CD4-positive, alpha-beta T cell (primary cell): Measurements from ENCODE around the gene LRRC49. TPM values are rescaled to one million over a fixed set of nuclear protein-coding genes. Genes with fewer than 3 reads are reported as not detected.

Source experiments
- ATAC-seq: fragments of 200-7000 bp; cut with Tn5 transposase; one replicate; pipeline ENCODE4 v1.10.0; 2022; ENCODE audit warnings: mild to moderate bottlenecking; ENCODE audit not compliant: poor library complexity
- CTCF ChIA-PET: fragments of 350-600 bp; sonication (Branson Sonifier 250); formaldehyde crosslinking; loops from one replicate; lab custom pipeline; 2021; ENCODE audit warnings: antibody characterized with exemption, inconsistent platforms; lab: Charles Lee
- POLR2A ChIA-PET: fragments of 350-600 bp; sonication (Branson Sonifier 250); formaldehyde crosslinking; loops from one replicate; lab custom pipeline; 2021; ENCODE audit warnings: antibody characterized with exemption, inconsistent platforms; lab: Charles Lee
- DNase-seq, 14 experiments: peaks; one replicate each; pipeline ENCODE4 v3.0.0-alpha.2; 2013 to 2020; ENCODE audit warnings: mixed read lengths in 2 of 14
- H3K27ac ChIP-seq, 2 donors: one replicate each; pipeline versions ENCODE4 v1.5.1 to v1.7.0; 2013; ENCODE audit warnings: low read length in 2 of 2, low read depth in 1 of 2, mild to moderate bottlenecking in 1 of 2
- H3K27me3 ChIP-seq, 2 experiments: 1 replicate in 1 of 2; 2 replicates in 1 of 2; pipeline versions ENCODE4 v1.6.1 to v1.7.0; 2013; ENCODE audit warnings: low read length in 2 of 2, control low read depth in 1 of 2, mild to moderate bottlenecking in 1 of 2, moderate library complexity in 1 of 2; ENCODE audit not compliant: insufficient read depth in 2 of 2, control insufficient read depth in 1 of 2
- H3K36me3 ChIP-seq: one replicate; pipeline ENCODE4 v1.6.1; 2013; ENCODE audit warnings: low read length, control low read depth; ENCODE audit not compliant: insufficient read depth
- H3K4me1 ChIP-seq: one replicate; pipeline ENCODE4 v1.6.1; 2013; ENCODE audit warnings: low read length, control low read depth; ENCODE audit not compliant: insufficient read depth
- H3K4me3 ChIP-seq: one replicate; pipeline ENCODE4 v1.5.1; 2013; ENCODE audit warnings: mild to moderate bottlenecking, low read length, moderate library complexity
- H3K9me3 ChIP-seq, 2 experiments: 1 replicate in 1 of 2; 2 replicates in 1 of 2; pipeline versions ENCODE4 v1.6.1 to v1.7.0; 2013; ENCODE audit warnings: low read length in 2 of 2, mild to moderate bottlenecking in 2 of 2, control low read depth in 1 of 2, moderate library complexity in 1 of 2; ENCODE audit not compliant: control insufficient read depth in 1 of 2, insufficient read depth in 1 of 2
- H3K27ac Mint-ChIP-seq: one replicate; pipeline ENCODE4 v1.8.0; 2020; ENCODE audit warnings: mixed read lengths
- H3K27me3 Mint-ChIP-seq: one replicate; pipeline ENCODE4 v1.8.0; 2021; ENCODE audit warnings: mixed read lengths
- H3K36me3 Mint-ChIP-seq: one replicate; pipeline ENCODE4 v1.8.0; 2021; ENCODE audit warnings: low read depth, mixed read lengths
- H3K4me1 Mint-ChIP-seq: one replicate; pipeline ENCODE4 v1.8.0; 2021; ENCODE audit warnings: low read depth, mixed read lengths
- H3K4me3 Mint-ChIP-seq: one replicate; pipeline ENCODE4 v1.8.0; 2020; ENCODE audit warnings: mild to moderate bottlenecking, mixed read lengths
- H3K9me3 Mint-ChIP-seq: one replicate; pipeline ENCODE4 v1.8.0; 2020; ENCODE audit warnings: mixed read lengths
- CTCF ChIP-seq: fragments of 200-600 bp; IDR thresholded peaks from one replicate; pipeline ENCODE4 v1.8.0; 2022; ENCODE audit warnings: antibody characterized with exemption, mild to moderate bottlenecking
- intact Hi-C, 2 experiments: fragments of 100-400 bp; cut with DNase I in 1 of 2; cut with micrococcal nuclease in 1 of 2; formaldehyde crosslinking; loops; one replicate each; pipeline versions ENCODE4 v1.15.1 to v1.9.0; 2023 to 2025; cut with DNase I, micrococcal nuclease
- total RNA-seq, 174 experiments: library from RNA in 2 of 174; stranded (reverse) in 2 of 174; gene quantifications; one replicate each; pipeline ENCODE4 v1.2.3 and lab custom pipeline; 2021 to 2026

Gene LRRC49
- total RNA-seq, 2 experiments from 2014 or later = 0.39 to 0.49 TPM

DNA sequence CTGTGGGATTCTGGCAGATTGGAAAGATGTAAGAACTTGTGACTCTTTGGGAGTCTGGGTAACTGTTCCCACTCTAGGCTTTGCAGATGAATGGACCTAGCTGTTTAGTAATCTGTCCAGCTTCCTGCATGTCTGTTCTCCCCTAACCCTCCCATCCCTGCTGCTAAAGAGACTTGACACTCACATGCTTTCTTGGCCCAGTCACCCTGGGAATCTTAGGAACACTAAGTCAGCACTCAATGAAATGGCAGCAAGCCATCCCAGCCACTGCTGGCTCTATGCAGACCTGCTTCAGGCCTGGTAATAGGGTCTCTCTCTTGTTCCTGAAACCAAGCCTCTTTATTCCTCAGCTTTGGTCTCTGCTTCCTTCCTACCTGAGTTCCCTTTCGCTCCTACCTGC lies 158.9 kb downstream of the LRRC49 start:
- Histone ChIP-seq H3K27me3 (peaks cover 0 to 5% of the 10 kb centered on the region in 2 experiments), H3K27ac (no peak overlapping the region), H3K36me3 (no peaks in the 10 kb centered on the region), H3K4me1 (no peaks in the 10 kb centered on the region), H3K9me3 (no peaks in the 10 kb centered on the region), H3K4me3 (no peak overlapping the region)
- H3K27me3 Mint-ChIP-seq = peaks cover 27% of the 10 kb centered on the region
- H3K36me3 Mint-ChIP-seq = no peaks in the 10 kb centered on the region
- POLR2A ChIA-PET = no interaction called here
- no peak for DNase-seq
- TF ChIP-seq CTCF = no peak
- no peak for ATAC-seq
- H3K9me3 Mint-ChIP-seq = no peaks in the 10 kb centered on the region
- CTCF ChIA-PET = no interaction called here
- H3K27ac Mint-ChIP-seq = no peak overlapping the region
- no peaks in the 10 kb centered on the region for H3K4me1 Mint-ChIP-seq
- H3K4me3 Mint-ChIP-seq = no peak overlapping the region
- intact Hi-C loops = no loop called here

DNA sequence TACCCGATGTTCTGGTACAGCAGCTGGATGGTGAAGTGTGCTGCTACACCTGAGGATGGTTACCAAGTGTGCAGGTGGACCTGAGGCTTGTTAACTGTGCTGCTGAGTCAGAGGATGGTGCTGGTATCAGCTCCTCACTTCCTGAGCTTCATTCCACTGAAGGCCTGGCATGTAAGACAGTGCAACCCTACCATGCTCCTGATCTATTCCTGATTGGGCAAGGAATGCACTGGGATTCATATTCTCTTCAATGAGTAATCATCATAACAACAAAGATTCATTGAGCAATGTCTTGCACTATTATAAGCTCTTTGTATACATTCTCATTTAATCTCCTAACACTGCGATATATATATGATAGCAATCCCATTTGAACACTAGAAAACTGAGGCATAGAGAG lies 159.7 kb downstream of the LRRC49 start:
- H3K27me3 Mint-ChIP-seq = peaks cover 21% of the 10 kb centered on the region
- no peaks in the 10 kb centered on the region for H3K36me3 Mint-ChIP-seq
- no peaks in the 10 kb centered on the region for H3K9me3 Mint-ChIP-seq
- ATAC-seq (no peak), DNase-seq (no peak)
- no peaks in the 10 kb centered on the region for H3K4me1 ChIP-seq
- CTCF ChIA-PET = no interaction called here
- TF ChIP-seq CTCF = no peak
- no peak overlapping the region for H3K27ac ChIP-seq
- H3K36me3 ChIP-seq = no peaks in the 10 kb centered on the region
- no peak overlapping the region for H3K4me3 ChIP-seq
- H3K4me3 Mint-ChIP-seq = no peak overlapping the region
- H3K4me1 Mint-ChIP-seq = no peaks in the 10 kb centered on the region
- no peaks in the 10 kb centered on the region for H3K9me3 ChIP-seq
- intact Hi-C loops = no loop called here
- POLR2A ChIA-PET = no interaction called here
- H3K27me3 ChIP-seq = peaks cover 0 to 5% of the 10 kb centered on the region in 2 experiments
- H3K27ac Mint-ChIP-seq = no peak overlapping the region

GRCh38 chr15:71054286-71054952 lies 161.8 kb downstream of the LRRC49 start:
- no peaks in the 10 kb centered on the region for H3K9me3 ChIP-seq
- peaks cover 6% of the 10 kb centered on the region for H3K9me3 Mint-ChIP-seq

More at GRCh38 chr15:71054286-71054952, 161.8 kb downstream of the LRRC49 start:
- CTCF ChIA-PET = no interaction called here
- no peak for TF ChIP-seq CTCF
- no peak for DNase-seq
- H3K27me3 Mint-ChIP-seq = peaks cover 25% of the 10 kb centered on the region
- H3K36me3 Mint-ChIP-seq = no peaks in the 10 kb centered on the region
- POLR2A ChIA-PET = no interaction called here
- no peaks in the 10 kb centered on the region for H3K4me1 ChIP-seq
- H3K4me1 Mint-ChIP-seq = no peaks in the 10 kb centered on the region
- H3K4me3 ChIP-seq = no peak overlapping the region
- H3K36me3 ChIP-seq = no peaks in the 10 kb centered on the region
- H3K27ac Mint-ChIP-seq = no peak overlapping the region
- no peak overlapping the region for H3K27ac ChIP-seq
- peaks cover 0 to 4% of the 10 kb centered on the region in 2 experiments for H3K27me3 ChIP-seq
- no peak for ATAC-seq
- intact Hi-C loops = no loop called here
- no peak overlapping the region for H3K4me3 Mint-ChIP-seq
